ENCODE results near the gene SYT7. TPM values are rescaled to one million over a fixed set of nuclear protein-coding genes. Genes with fewer than 3 reads are reported as not detected.

SYT7 gene
- total and polyA plus RNA-seq, 4 donors = 2.1 to 114 (median 30.8) TPM

- H3K27me3 ChIP-seq (ENCODE audit: control insufficient read depth in 4 of 4, insufficient read depth in 4 of 4, low read length in 3 of 4) = no peaks in the 10 kb centered on the region
- H3K4me1 ChIP-seq (ENCODE audit: control insufficient read depth in 4 of 4, insufficient read depth in 4 of 4, low read length in 3 of 4) = peaks cover 3 to 17% (median 11%) of the 10 kb centered on the region in 4 donors
- no peak overlapping the region for H3K27ac ChIP-seq (ENCODE audit: low read depth in 1 of 2, low read length in 2 of 2)
- no peak for DNase-seq (ENCODE audit: low spot score)
- 79% methylated on average over 10 of the region's 10 CpGs for WGBS
- H3K4me3 ChIP-seq (ENCODE audit: low read depth in 1 of 3, low read length in 3 of 3) = no peak overlapping the region
- no peak overlapping the region for H3K9ac ChIP-seq (ENCODE audit: low read depth in 1 of 2, low read length in 2 of 2)
- TF ChIP-seq HNF4A (conservative IDR thresholded peaks at IDR 0.05) = no peak
- TF ChIP-seq FOXA1 (IDR thresholded peaks at IDR 0.05) = no peak
- TF ChIP-seq GABPA (IDR thresholded peaks at IDR 0.05 in 1 of 2, conservative IDR thresholded peaks at IDR 0.05 in 1 of 2) = no peak
- no peak for TF ChIP-seq YY1 (IDR thresholded peaks at IDR 0.05)
- no peak for TF ChIP-seq CTCF (IDR thresholded peaks at IDR 0.05; ENCODE audit: low read depth, low read length, missing input control)
- TF ChIP-seq ZBTB33 (IDR thresholded peaks at IDR 0.05) = no peak
- TF ChIP-seq JUND (IDR thresholded peaks at IDR 0.05) = no peak
- no peak for TF ChIP-seq RXRA (IDR thresholded peaks at IDR 0.05)
- no peak for TF ChIP-seq TAF1 (conservative IDR thresholded peaks at IDR 0.05)
- TF ChIP-seq FOXA2 (IDR thresholded peaks at IDR 0.05) = no peak
- no peaks in the 10 kb centered on the region for H3K36me3 ChIP-seq (ENCODE audit: control insufficient read depth in 4 of 4, insufficient read depth in 3 of 4, low read depth in 1 of 4, low read length in 3 of 4)
- H3K9me3 ChIP-seq (ENCODE audit: control insufficient read depth in 4 of 4, low read length in 3 of 4) = no peaks in the 10 kb centered on the region
Measured at GRCh38 chr11:61481806-61482205, 99.1 kb downstream of the SYT7 start.

DNA sequence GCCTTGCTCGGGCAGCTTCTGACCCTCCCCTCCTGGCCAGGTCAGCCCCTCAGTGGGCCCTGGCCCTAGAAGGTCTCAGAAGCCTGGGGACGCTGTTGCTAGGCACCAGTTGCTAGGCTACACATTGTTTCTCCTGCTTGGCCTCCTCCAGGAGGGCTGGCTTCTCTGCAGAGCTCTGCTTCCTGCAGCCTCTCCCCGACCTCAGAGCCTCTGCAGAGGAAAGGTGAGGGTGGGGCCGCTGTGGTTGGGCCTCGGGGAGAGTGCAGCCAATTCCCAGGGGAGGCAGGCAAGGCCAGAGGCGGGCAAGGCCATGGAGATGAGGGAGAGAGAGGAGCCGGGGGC lies 99.9 kb downstream of the SYT7 start:
- Histone ChIP-seq H3K27me3 (ENCODE audit: control insufficient read depth in 4 of 4, insufficient read depth in 4 of 4, low read length in 3 of 4) (no peaks in the 10 kb centered on the region), H3K9ac (ENCODE audit: low read depth in 1 of 2, low read length in 2 of 2) (no peak overlapping the region), H3K27ac (ENCODE audit: low read depth in 1 of 2, low read length in 2 of 2) (no peak overlapping the region), H3K36me3 (ENCODE audit: control insufficient read depth in 4 of 4, insufficient read depth in 3 of 4, low read depth in 1 of 4, low read length in 3 of 4) (no peaks in the 10 kb centered on the region), H3K9me3 (ENCODE audit: control insufficient read depth in 4 of 4, low read length in 3 of 4) (no peaks in the 10 kb centered on the region), H3K4me1 (ENCODE audit: control insufficient read depth in 4 of 4, insufficient read depth in 4 of 4, low read length in 3 of 4) (peaks cover 3 to 17% (median 11%) of the 10 kb centered on the region in 4 donors), H3K4me3 (ENCODE audit: low read depth in 1 of 3, low read length in 3 of 3) (no peak overlapping the region)
- TF ChIP-seq ZBTB33 (IDR thresholded peaks at IDR 0.05) (no peak), FOXA2 (IDR thresholded peaks at IDR 0.05) (no peak), SP1 (IDR thresholded peaks at IDR 0.05) (no peak), JUND (IDR thresholded peaks at IDR 0.05) (no peak), YY1 (IDR thresholded peaks at IDR 0.05) (no peak), NR2F2 (IDR thresholded peaks at IDR 0.05) (no peak), RAD21 (IDR thresholded peaks at IDR 0.05) (no peak), GABPA (IDR thresholded peaks at IDR 0.05 in 1 of 2, conservative IDR thresholded peaks at IDR 0.05 in 1 of 2) (no peak), MAX (IDR thresholded peaks at IDR 0.05) (no peak), HNF4G (IDR thresholded peaks at IDR 0.05) (no peak), FOXA1 (IDR thresholded peaks at IDR 0.05) (no peak)
- TF ChIP-seq, protein P1, sequence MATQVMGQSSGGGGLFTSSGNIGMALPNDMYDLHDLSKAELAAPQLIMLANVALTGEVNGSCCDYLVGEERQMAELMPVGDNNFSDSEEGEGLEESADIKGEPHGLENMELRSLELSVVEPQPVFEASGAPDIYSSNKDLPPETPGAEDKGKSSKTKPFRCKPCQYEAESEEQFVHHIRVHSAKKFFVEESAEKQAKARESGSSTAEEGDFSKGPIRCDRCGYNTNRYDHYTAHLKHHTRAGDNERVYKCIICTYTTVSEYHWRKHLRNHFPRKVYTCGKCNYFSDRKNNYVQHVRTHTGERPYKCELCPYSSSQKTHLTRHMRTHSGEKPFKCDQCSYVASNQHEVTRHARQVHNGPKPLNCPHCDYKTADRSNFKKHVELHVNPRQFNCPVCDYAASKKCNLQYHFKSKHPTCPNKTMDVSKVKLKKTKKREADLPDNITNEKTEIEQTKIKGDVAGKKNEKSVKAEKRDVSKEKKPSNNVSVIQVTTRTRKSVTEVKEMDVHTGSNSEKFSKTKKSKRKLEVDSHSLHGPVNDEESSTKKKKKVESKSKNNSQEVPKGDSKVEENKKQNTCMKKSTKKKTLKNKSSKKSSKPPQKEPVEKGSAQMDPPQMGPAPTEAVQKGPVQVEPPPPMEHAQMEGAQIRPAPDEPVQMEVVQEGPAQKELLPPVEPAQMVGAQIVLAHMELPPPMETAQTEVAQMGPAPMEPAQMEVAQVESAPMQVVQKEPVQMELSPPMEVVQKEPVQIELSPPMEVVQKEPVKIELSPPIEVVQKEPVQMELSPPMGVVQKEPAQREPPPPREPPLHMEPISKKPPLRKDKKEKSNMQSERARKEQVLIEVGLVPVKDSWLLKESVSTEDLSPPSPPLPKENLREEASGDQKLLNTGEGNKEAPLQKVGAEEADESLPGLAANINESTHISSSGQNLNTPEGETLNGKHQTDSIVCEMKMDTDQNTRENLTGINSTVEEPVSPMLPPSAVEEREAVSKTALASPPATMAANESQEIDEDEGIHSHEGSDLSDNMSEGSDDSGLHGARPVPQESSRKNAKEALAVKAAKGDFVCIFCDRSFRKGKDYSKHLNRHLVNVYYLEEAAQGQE (IDR thresholded peaks at IDR 0.05) = no peak
- TF ChIP-seq, protein P2, sequence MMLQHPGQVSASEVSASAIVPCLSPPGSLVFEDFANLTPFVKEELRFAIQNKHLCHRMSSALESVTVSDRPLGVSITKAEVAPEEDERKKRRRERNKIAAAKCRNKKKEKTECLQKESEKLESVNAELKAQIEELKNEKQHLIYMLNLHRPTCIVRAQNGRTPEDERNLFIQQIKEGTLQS (IDR thresholded peaks at IDR 0.05) = no peak
- DNase-seq (ENCODE audit: low spot score) = no peak
- 73% methylated on average over 7 of the region's 7 CpGs for WGBS

All from liver (tissue), 9 donors.